ENCODE data around the gene OTUD7B. TPM values are rescaled to one million over a fixed set of nuclear protein-coding genes. Genes with fewer than 3 reads are reported as not detected.

Gene OTUD7B
- total and polyA plus RNA-seq, 10 of the 15 experiments (the other 5 are each of a cell fraction or from before 2014, with no cell fraction given), result 1.7 to 24.9 (median 6.6) TPM

DNA sequence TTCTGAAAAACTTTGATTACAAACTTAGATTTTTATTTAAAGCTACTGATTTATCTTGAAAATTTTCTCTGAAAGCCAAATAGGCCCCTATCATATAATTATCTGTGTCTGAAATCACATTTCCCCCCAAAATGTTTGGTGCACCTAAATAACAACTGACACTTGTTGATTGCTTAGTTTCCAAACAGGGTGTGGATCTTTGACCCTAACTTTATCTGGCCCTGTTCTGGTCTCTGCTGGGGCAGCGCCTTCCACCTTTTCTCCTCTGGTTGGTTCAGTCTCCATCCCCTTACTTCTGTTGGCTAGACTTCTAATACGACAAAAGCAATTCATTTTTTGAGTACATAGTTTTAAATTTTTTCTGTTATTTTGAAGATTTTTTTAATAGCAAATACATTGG lies 10.2 kb upstream of the OTUD7B start:
- ChIA-PET RAD21 (ENCODE audit: unreplicated experiment) (interaction anchor here (0.7 kb wide), 1 partner anchor 25 kb away, joined by 3 read pairs; no protein-coding TSS in a partner anchor), POLR2A (interaction anchor here (0.6 kb wide), 1 partner anchor 9 kb away, joined by 3 read pairs; no protein-coding TSS in a partner anchor), SMC1A (ENCODE audit: uncharacterized antibody, unreplicated experiment) (interaction anchor here (1.3 kb wide), 1 partner anchor 13 kb away, joined by 3 read pairs; no protein-coding TSS in a partner anchor), CTCF (no interaction called here)
- no peaks in the 10 kb centered on the region for H3K27me3 ChIP-seq (replicated peaks in 1 of 2; ENCODE audit: control insufficient read depth in 2 of 2, insufficient read depth in 2 of 2, low read length in 1 of 2)
- peaks cover 12% of the 10 kb centered on the region for H3K4me1 ChIP-seq (ENCODE audit: control insufficient read depth, insufficient read depth, low read length)
- WGBS (ENCODE audit: insufficient coverage, insufficient replicate concordance, low lambda C conversion rate, missing lambda C conversion rate), result 95% methylated on average over 2 of the region's 2 CpGs
- H3K4me2 ChIP-seq (ENCODE audit: control insufficient read depth, insufficient read depth), result no peak overlapping the region
- H3K79me2 ChIP-seq (ENCODE audit: control insufficient read depth, insufficient read depth, low read length), result no peaks in the 10 kb centered on the region
- H3K9ac ChIP-seq (ENCODE audit: control insufficient read depth, insufficient read depth, low read length), result no peak overlapping the region
- H3K9me3 ChIP-seq (replicated peaks; ENCODE audit: control insufficient read depth, insufficient read depth, low read length), result no peaks in the 10 kb centered on the region
- FAIRE-seq, result no peak
- DNase-seq (ENCODE audit: low read depth, low spot score), result no peak
- in situ Hi-C loops (cut with MboI) (no loop called here), intact Hi-C loops (cut with micrococcal nuclease; ENCODE audit: unreplicated experiment) (no loop called here)
- no peaks in the 10 kb centered on the region for H3K36me3 ChIP-seq (ENCODE audit: control insufficient read depth in 2 of 2, insufficient read depth in 2 of 2, low read length in 1 of 2)
- TF ChIP-seq KDM1A (IDR thresholded peaks at IDR 0.05; ENCODE audit: borderline replicate concordance) (no peak), ASH2L (IDR thresholded peaks at IDR 0.05; ENCODE audit: borderline replicate concordance, low read depth) (no peak), TBL1XR1 (IDR thresholded peaks at IDR 0.05; ENCODE audit: low read depth, low read length) (no peak)
- H3K4me3 ChIP-seq, result no peak overlapping the region
- no TSS peak for BruUV-seq (replicated peaks)
- H4K20me1 ChIP-seq (ENCODE audit: control insufficient read depth, insufficient read depth), result no peaks in the 10 kb centered on the region
- H3K27ac ChIP-seq (ENCODE audit: control insufficient read depth, insufficient read depth), result no peak overlapping the region
- H2AFZ ChIP-seq (ENCODE audit: control insufficient read depth, low read depth, low read length), result no peak overlapping the region
- ATAC-seq, result no peak

DNA sequence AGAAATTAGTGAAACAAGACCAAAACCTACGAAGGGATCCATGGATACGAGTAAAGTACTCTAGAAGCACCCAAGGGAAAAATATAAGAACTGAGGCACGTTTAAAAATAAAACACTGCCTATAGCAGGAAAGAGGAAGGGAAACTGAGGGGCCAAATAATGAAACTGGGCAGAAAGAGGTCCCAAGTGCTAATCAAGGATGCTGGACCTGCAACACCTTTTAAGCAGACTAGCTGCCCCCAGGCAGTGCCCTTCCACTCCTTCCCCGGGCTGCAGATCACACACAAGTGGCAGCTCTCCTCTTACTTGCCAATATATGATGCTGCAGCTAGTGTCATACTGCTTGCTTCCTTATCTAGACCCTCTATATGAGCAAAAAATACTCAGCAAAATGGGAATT lies 7.6 kb upstream of the OTUD7B start:
- no TSS peak for BruUV-seq (replicated peaks)
- H3K4me2 ChIP-seq (ENCODE audit: control insufficient read depth, insufficient read depth), result peak overlapping the region; percentile 36
- peaks cover 12% of the 10 kb centered on the region for H3K4me1 ChIP-seq (ENCODE audit: control insufficient read depth, insufficient read depth, low read length)
- in situ Hi-C loops (cut with MboI) (no loop called here), intact Hi-C loops (cut with micrococcal nuclease; ENCODE audit: unreplicated experiment) (no loop called here)
- DNase-seq (ENCODE audit: low read depth, low spot score), result no peak
- H3K4me3 ChIP-seq, result no peak overlapping the region
- no peaks in the 10 kb centered on the region for H3K9me3 ChIP-seq (replicated peaks; ENCODE audit: control insufficient read depth, insufficient read depth, low read length)
- ChIA-PET RAD21 (ENCODE audit: unreplicated experiment) (interaction anchor here (1.6 kb wide), 1 partner anchor 8 kb away, joined by 4 read pairs; the partner anchor contains the start of gene OTUD7B), SMC1A (ENCODE audit: uncharacterized antibody, unreplicated experiment) (interaction anchor here (0.9 to 1.2 kb wide), 2 partner anchors 12 to 14 kb away, joined by 3 to 4 read pairs; no protein-coding TSS in a partner anchor), POLR2A (interaction anchor here (1.3 kb wide), 1 partner anchor 8 kb away, joined by 3 read pairs; the partner anchor contains the start of gene OTUD7B), CTCF (interaction anchor here (1.0 to 2.3 kb wide), 4 partner anchors 8 to 56 kb away, joined by 3 to 5 read pairs (median 4); no protein-coding TSS in a partner anchor)
- no peaks in the 10 kb centered on the region for H4K20me1 ChIP-seq (ENCODE audit: control insufficient read depth, insufficient read depth)
- WGBS (ENCODE audit: insufficient coverage, insufficient replicate concordance, low lambda C conversion rate, missing lambda C conversion rate), result 10% methylated on average over 4 of the region's 4 CpGs
- H3K36me3 ChIP-seq (ENCODE audit: control insufficient read depth in 2 of 2, insufficient read depth in 2 of 2, low read length in 1 of 2), result no peaks in the 10 kb centered on the region
- no peak for FAIRE-seq
- peak; percentile 79 for ATAC-seq
- peak; percentile 79 for TF ChIP-seq SPI1 (IDR thresholded peaks at IDR 0.05; ENCODE audit: borderline replicate concordance, insufficient read depth, low read depth, low read length)
- TF ChIP-seq, protein P1, sequence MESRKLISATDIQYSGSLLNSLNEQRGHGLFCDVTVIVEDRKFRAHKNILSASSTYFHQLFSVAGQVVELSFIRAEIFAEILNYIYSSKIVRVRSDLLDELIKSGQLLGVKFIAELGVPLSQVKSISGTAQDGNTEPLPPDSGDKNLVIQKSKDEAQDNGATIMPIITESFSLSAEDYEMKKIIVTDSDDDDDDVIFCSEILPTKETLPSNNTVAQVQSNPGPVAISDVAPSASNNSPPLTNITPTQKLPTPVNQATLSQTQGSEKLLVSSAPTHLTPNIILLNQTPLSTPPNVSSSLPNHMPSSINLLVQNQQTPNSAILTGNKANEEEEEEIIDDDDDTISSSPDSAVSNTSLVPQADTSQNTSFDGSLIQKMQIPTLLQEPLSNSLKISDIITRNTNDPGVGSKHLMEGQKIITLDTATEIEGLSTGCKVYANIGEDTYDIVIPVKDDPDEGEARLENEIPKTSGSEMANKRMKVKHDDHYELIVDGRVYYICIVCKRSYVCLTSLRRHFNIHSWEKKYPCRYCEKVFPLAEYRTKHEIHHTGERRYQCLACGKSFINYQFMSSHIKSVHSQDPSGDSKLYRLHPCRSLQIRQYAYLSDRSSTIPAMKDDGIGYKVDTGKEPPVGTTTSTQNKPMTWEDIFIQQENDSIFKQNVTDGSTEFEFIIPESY (IDR thresholded peaks at IDR 0.05), result no peak
- no peak overlapping the region for H3K9ac ChIP-seq (ENCODE audit: control insufficient read depth, insufficient read depth, low read length)
- H3K27ac ChIP-seq (ENCODE audit: control insufficient read depth, insufficient read depth), result no peak overlapping the region
- H3K79me2 ChIP-seq (ENCODE audit: control insufficient read depth, insufficient read depth, low read length), result no peaks in the 10 kb centered on the region
- no peak overlapping the region for H2AFZ ChIP-seq (ENCODE audit: control insufficient read depth, low read depth, low read length)
- H3K27me3 ChIP-seq (replicated peaks in 1 of 2; ENCODE audit: control insufficient read depth in 2 of 2, insufficient read depth in 2 of 2, low read length in 1 of 2), result no peaks in the 10 kb centered on the region
